ENCODE data around the gene MCF2L.
"Not testable (repeated sequence)": the region's sequence is repeated elsewhere in the genome, so short reads cannot be mapped to it uniquely, and the experiment has no call there.

The MCF2L gene, protein sequence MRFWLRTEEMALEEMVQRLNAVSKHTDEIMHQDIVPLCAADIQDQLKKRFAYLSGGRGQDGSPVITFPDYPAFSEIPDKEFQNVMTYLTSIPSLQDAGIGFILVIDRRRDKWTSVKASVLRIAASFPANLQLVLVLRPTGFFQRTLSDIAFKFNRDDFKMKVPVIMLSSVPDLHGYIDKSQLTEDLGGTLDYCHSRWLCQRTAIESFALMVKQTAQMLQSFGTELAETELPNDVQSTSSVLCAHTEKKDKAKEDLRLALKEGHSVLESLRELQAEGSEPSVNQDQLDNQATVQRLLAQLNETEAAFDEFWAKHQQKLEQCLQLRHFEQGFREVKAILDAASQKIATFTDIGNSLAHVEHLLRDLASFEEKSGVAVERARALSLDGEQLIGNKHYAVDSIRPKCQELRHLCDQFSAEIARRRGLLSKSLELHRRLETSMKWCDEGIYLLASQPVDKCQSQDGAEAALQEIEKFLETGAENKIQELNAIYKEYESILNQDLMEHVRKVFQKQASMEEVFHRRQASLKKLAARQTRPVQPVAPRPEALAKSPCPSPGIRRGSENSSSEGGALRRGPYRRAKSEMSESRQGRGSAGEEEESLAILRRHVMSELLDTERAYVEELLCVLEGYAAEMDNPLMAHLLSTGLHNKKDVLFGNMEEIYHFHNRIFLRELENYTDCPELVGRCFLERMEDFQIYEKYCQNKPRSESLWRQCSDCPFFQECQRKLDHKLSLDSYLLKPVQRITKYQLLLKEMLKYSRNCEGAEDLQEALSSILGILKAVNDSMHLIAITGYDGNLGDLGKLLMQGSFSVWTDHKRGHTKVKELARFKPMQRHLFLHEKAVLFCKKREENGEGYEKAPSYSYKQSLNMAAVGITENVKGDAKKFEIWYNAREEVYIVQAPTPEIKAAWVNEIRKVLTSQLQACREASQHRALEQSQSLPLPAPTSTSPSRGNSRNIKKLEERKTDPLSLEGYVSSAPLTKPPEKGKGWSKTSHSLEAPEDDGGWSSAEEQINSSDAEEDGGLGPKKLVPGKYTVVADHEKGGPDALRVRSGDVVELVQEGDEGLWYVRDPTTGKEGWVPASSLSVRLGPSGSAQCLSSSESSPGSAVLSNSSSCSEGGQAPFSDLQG

DNA sequence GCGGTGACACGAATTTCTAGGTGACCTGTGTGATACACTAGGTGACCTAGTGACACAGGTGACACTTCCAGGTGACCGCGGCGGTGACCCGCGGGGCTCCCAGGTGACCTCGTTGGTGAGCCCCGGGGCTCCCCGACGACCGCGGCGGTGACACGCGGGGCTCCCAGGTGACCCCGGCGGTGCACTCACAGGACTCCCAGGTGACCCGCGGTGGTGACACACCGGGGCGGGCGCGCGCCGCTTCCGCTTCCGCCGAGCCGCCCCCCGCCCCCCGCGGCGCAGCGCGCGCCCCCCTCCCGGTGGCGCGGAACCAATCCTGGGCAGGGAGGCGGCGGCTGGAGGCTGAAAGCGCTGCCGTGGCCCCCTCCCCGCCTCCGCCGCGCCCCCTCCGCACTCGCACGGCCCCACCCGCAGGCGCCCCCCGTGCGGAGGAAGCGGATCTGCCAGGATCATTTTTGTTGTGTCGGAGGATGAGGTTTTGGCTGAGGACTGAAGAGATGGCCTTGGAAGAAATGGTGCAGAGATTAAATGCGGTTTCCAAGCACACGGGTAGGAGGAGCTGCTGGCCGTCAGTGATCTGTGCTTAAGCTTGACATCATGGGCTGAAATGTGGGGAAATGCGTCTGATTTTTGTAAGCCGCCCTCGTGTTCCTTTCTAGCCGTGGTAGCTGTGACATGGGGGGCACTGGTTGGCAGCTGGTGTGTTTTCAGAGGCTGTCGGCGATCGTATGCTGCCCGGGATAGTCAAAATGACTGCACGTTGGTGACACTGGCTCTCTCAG, at the start of gene MCF2L:
Gene MCF2L (plus strand): TSS at position 305 of the 782 bp plus-strand sequence. CDS start 166 bp downstream, at position 471.
- DNase-seq: peak; percentile 48 to 55

GRCh38 chr13:112923962-112924361, 45.1 kb upstream of the MCF2L start:
- DNase-seq: no peak

DNA sequence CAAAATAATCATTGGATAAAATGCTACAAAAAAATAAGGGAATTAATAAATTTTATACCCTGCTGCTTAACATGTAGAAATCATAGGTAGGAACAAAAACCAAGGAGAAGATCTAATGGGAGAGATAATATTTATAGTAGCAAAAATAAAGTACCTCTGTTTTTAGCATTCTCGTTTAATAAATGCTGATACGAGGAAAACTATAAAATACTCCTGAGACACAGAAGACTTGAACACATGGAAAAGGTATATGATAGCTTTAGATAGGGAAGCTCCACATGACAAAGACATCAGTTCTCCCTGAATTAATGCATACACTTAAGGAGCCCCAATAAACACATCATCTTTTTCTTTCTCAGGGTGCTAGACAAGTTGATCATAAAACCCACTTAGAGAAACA, 44.6 kb upstream of the MCF2L start:
- DNase-seq: no peak

DNA sequence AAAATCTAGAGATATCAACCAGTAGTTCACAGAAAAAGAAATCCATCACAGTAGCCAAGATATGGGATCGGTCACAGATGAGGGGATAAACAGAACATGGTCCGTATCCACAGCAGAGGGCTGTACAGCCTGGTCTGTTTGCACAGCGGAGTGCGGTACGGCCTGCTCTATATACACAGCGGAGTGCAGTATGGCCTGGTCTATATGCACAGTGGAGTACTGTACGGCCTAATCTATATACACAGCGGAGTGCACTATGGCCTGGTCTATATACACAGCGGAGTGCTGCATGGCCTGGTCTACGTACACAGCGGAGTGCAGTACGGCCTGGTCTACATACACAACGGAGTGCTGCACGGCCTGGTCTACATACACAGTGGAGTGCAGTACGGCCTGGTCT, 43.0 kb upstream of the MCF2L start:
- DNase-seq: no peak

- no peak for DNase-seq
Observed at GRCh38 chr13:112926993-112927392, 42.0 kb upstream of the MCF2L start.

DNA sequence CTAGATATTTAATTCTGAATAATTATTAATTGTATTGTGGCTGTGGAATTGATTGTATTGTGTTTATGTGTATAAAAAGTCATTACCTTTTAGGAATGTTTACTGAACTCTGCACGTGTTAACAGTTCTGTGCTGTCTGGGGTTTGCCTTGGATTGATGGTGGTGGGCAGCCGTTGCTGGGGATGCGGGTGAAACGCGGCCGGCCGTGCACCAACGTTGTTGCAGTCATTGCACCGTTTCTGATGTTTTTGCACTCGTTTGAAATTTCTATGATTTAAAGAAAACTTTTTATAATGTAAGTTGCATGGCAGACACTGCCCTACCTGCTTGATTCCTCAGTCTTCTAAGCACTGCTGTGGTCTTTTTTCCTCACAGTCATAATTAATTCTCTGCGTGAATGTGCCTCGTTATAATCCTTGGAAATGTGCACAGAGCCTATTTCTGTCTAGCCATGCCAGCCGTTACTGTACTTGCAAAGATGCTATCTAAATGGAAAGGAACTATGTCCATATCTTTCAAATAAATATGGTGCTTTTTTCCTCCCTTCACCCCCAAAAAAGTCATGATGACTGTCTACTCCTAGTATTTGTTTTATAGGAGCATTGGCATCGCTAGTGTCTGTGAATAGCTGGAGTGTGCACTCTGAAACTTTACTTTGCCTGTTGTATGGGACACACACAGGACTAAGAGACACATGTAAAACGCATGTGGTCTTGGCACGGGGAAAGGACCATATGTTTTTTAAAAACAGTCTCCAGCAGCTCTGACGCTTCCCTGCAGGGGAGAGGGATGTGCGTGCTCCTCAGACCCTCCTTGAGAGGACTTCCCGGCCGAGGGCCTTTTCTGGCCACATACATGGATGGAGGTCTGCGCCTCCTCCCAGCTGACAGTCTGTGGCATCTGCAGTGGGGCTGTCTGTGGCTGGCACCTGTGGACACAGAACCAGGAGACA, 40.7 kb upstream of the MCF2L start:
- DNase-seq: no peak

- DNase-seq: no peak
Observed at GRCh38 chr13:112928972-112929782, 39.8 kb upstream of the MCF2L start.

GRCh38 chr13:112929783-112930055, 39.3 kb upstream of the MCF2L start:
- no peak for DNase-seq

DNA sequence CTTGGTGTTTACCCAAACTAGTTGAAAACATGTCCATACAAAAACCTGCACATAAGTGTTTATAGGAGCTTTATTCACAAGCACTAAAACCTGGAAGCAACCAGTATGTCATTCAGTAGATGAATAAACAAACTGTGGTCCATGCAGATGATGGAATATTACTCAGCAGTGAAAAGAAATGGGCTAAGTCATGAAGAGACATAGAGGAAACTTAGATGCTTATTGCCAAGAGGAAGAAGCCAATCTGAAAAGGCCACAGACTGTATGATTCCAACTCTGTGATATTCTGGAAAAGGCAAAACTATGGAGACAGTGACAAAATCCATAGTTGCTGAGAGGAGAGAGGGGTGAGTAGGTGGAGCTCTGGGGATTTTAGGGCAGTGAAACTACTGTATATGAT, 38.8 kb upstream of the MCF2L start:
- DNase-seq: no peak

- no peak for DNase-seq
Observed at GRCh38 chr13:112931028-112931934, 37.7 kb upstream of the MCF2L start.

DNA sequence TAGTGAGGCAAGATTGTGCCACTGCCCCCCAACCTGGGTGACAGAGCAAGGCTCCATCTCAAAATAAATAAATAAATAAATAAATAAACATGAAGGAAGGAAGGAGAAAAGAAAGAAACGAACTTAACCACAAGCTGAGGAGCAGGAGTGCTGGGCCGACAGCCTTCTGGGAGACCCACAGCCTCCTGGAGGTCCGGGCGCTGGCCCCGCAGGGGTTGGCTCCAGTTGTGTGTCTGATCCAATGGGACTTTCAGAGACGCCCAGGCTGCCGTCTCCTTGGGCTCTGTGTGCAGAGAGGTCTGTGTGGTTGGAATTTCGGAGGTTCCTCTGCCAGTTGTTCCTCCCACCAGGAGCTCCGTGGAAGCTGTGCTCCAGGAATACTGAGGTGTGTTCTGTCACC, 36.0 kb upstream of the MCF2L start:
- no peak for DNase-seq

DNA sequence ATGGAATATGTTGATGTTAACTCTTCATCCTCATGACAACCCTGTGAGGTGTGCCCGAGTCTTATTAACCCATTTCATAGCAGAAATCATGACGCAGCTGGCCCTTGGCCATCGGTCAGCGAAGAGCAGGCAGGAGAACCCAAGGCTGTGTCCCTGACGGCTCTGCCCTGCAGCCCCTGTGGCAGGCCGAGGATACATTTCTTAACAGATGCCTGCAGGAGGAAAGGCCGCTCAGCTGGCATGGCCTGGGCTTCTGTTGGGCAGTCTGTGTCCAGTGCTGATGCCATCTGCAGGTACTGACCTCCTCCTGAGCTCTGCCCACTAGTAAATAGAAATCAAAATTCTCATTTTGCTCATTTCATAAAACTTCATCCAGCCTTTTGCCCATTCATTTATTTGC, 35.4 kb upstream of the MCF2L start:
- DNase-seq: no peak

DNA sequence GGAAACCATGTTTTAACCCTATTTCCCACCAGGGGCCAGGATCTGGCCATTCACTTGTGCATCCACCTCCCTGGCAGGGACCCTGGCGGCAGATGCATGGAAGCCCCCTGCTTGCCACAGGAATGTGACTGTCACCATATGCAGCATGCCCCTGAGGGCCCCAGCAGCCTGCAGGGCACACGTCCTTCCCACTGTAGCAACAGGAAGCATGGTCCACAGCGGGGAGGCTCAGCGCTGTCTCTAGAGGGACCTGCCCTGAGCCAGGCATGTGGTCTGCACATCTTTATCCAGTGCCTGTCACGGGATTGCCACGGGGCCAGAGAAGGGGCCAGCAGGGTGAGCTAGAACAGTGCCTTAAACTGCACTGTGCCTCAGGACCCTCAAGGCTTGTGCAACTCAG, 34.9 kb upstream of the MCF2L start:
- no peak for DNase-seq

- DNase-seq: no peak
Observed at GRCh38 chr13:112938680-112939079, 30.3 kb upstream of the MCF2L start.

- no peak for DNase-seq
Observed at GRCh38 chr13:112940236-112940635, 28.8 kb upstream of the MCF2L start.

- DNase-seq: no peak
Observed at GRCh38 chr13:112941349-112941748, 27.7 kb upstream of the MCF2L start.

DNA sequence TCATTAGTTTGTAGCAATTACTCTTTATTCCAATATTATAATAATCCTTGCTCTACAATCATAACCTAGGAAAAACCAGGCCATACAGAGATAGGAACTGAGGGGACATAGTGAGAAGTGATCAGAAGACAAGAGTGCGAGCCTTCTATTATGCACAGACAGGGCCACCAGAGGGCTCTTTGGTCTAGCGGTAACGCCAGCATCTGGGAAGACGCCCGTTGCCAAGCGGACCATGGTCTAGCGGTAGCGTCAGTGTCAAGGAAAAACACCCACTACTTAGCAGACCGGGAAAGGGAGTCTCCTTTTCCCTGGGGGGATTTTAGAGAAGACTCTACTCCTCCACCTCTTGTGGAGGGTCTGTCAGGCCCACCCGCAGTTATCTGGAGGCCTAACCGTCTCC, 27.2 kb upstream of the MCF2L start:
- not testable (repeated sequence) for DNase-seq

- DNase-seq: peak; percentile 99
Observed at GRCh38 chr13:112942689-112943308, 26.2 kb upstream of the MCF2L start.
